BJ (cell line): ENCODE results near the gene EPS8. TPM values are rescaled to one million over a fixed set of nuclear protein-coding genes. Genes with fewer than 3 reads are reported as not detected.

ENCODE experiments used
- CTCF ChIA-PET: fragments of 350-600 bp; formaldehyde crosslinking; extraction: SDS; loops from one replicate; lab custom pipeline; 2021; ENCODE audit warnings: antibody characterized with exemption, inconsistent platforms; lab: Yijun Ruan, JAX
- POLR2A ChIA-PET: fragments of 300-600 bp; sonication (Branson Sonifier 250); formaldehyde crosslinking; extraction: SDS; loops from one replicate; lab custom pipeline; 2021; ENCODE audit warnings: antibody characterized with exemption; lab: Charles Lee
- DNase-seq: peaks from one replicate; pipeline ENCODE4 v3.0.0-alpha.2; 2011; ENCODE audit warnings: low read depth
- H3K27me3 ChIP-seq: 2 replicates; pipeline ENCODE4 v1.6.0; 2011; ENCODE audit warnings: low read length; ENCODE audit not compliant: control insufficient read depth, insufficient read depth
- H3K36me3 ChIP-seq: 2 replicates; pipeline ENCODE4 v1.5.1; 2011; ENCODE audit warnings: low read length; ENCODE audit not compliant: control insufficient read depth, insufficient read depth
- H3K4me3 ChIP-seq: 2 replicates; pipeline ENCODE4 v1.5.1; 2011; ENCODE audit warnings: low read depth, mild to moderate bottlenecking, control low read depth, low read length
- polyA plus RNA-seq: library from polyadenylated mRNA; depleted of rRNA; stranded (reverse); fragments of >200 nt; gene quantifications from 2 replicates; pipeline ENCODE4 v1.2.3, GENCODE V29; 2011
- TF ChIP-seq, protein P1 (sequence below): IDR thresholded peaks from 2 replicates; pipeline ENCODE4 v1.5.1; 2011; ENCODE audit warnings: low read depth, mild to moderate bottlenecking, control low read depth, inconsistent platforms, low read length, moderate library complexity; ENCODE audit not compliant: insufficient read depth

The EPS8 gene
- polyA plus RNA-seq, 1 experiment: 118 TPM

DNA sequence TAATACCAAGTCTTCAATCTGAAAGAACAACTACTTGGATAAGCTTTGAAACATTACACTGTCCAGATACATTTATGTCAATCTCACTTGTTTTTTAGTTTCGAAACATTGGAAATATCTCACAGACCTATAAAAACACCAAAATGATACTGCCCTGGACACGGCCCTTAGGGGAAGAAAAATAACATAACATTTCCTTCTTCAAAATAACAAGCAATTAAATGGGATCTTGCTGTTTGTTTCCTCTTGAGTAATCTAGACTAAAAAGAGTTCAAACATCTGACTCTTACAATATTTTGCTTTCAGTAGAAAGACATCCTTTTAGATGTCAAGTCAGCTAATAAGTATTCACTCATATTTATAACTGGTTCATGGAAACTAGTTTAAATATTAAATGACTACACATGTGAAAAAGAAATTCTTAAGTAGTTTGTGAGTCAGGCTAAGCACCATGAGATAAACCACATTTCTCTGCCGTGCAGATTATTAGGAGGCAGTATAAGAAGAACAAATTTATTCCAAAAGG, 87.5 kb downstream of the EPS8 start:
- ChIA-PET POLR2A (no interaction called here), CTCF (no interaction called here)
- Histone ChIP-seq H3K36me3 (no peaks in the 10 kb centered on the region), H3K27me3 (no peaks in the 10 kb centered on the region), H3K4me3 (no peak overlapping the region)
- TF ChIP-seq, protein P1, sequence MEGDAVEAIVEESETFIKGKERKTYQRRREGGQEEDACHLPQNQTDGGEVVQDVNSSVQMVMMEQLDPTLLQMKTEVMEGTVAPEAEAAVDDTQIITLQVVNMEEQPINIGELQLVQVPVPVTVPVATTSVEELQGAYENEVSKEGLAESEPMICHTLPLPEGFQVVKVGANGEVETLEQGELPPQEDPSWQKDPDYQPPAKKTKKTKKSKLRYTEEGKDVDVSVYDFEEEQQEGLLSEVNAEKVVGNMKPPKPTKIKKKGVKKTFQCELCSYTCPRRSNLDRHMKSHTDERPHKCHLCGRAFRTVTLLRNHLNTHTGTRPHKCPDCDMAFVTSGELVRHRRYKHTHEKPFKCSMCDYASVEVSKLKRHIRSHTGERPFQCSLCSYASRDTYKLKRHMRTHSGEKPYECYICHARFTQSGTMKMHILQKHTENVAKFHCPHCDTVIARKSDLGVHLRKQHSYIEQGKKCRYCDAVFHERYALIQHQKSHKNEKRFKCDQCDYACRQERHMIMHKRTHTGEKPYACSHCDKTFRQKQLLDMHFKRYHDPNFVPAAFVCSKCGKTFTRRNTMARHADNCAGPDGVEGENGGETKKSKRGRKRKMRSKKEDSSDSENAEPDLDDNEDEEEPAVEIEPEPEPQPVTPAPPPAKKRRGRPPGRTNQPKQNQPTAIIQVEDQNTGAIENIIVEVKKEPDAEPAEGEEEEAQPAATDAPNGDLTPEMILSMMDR: no peak
- peak; percentile 74 for DNase-seq

- CTCF ChIA-PET: no interaction called here
- POLR2A ChIA-PET: no interaction called here
- Histone ChIP-seq H3K4me3 (no peak overlapping the region), H3K36me3 (no peaks in the 10 kb centered on the region), H3K27me3 (no peaks in the 10 kb centered on the region)
- TF ChIP-seq, protein P1: no peak
- no peak for DNase-seq
Measured at GRCh38 chr12:15701206-15701605, 88.0 kb downstream of the EPS8 start.

GRCh38 chr12:15700595-15700994, 88.6 kb downstream of the EPS8 start:
- CTCF ChIA-PET: no interaction called here
- H3K27me3 ChIP-seq: no peaks in the 10 kb centered on the region
- DNase-seq: peak; percentile 75
- no peaks in the 10 kb centered on the region for H3K36me3 ChIP-seq
- POLR2A ChIA-PET: no interaction called here
- H3K4me3 ChIP-seq: no peak overlapping the region
- TF ChIP-seq, protein P1: no peak

DNA sequence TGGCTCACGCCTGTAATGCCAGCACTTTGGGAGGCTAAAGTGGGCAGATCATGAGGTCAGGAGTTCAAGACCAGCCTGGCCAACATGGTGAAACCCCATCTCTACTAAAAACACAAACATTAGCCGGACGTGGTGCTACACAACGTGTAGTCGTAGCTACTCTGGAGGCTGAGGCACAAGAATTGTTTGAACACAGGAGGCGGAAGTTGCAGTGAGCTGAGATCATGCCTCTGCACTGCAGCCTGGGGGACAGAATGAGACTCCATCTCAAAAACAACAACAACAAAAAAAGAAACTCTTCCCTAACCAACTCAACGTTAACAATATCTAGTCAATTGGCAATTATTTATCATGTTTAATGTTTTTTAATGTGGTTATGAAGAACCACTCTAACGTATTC, 89.3 kb downstream of the EPS8 start:
- Histone ChIP-seq H3K27me3 (no peaks in the 10 kb centered on the region), H3K4me3 (no peak overlapping the region), H3K36me3 (no peaks in the 10 kb centered on the region)
- no peak for DNase-seq
- ChIA-PET POLR2A (no interaction called here), CTCF (no interaction called here)
- TF ChIP-seq, protein P1: no peak

DNA sequence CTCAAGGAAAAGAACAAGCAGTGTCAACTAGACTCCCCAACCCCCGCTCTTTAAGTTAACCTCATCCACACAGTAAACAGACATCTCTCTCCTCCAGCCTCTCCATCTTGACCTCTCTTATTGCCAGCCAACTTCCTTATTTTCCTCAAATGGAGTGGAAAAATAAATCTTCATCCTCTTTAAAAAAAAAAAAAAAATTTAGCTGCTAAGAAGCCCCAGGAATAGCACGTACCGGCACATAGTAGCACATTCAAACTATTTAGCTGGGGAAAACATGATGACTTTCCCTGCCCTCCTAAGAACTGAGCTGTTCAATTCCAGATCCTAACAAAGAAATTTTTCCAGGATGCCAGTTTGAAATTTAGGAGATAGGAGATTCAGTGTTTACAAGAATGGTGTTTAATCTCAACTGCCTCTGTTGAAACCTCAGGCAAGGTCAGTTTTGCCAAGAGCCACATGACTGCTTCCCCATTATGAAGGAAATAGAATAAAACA, 90.8 kb downstream of the EPS8 start:
- no peak overlapping the region for H3K4me3 ChIP-seq
- ChIA-PET CTCF (interaction anchor here (0.6 to 1.5 kb wide), 3 partner anchors 13 to 157 kb away, joined by 3 read pairs; no protein-coding TSS in a partner anchor), POLR2A (no interaction called here)
- no peaks in the 10 kb centered on the region for H3K27me3 ChIP-seq
- TF ChIP-seq, protein P1: no peak
- no peak for DNase-seq
- H3K36me3 ChIP-seq: no peaks in the 10 kb centered on the region
